Gastrocnemius medialis (tissue), 4 donors: ENCODE data around the gene NEB. TPM values are rescaled to one million over a fixed set of nuclear protein-coding genes. Genes with fewer than 3 reads are reported as not detected.
A peak's percentile ranks its signal among the peaks of the same experiment; 100 is the strongest.

Source experiments
- ATAC-seq, 2 donors: fragments of 150-250 bp; one replicate each; pipeline ENCODE4 v1.9.1; 2016
- DNase-seq, 2 donors: peaks; one replicate each; pipeline ENCODE4 v3.0.0-alpha.2; 2019
- H3K27ac ChIP-seq, 4 donors: fragments of 200-600 bp; sonication (generic); 1 replicate in 1 of 4; 2 replicates in 3 of 4; pipeline ENCODE4 v1.5.1; 2016 to 2018; ENCODE audit warnings: mild to moderate bottlenecking in 2 of 4, moderate library complexity in 1 of 4
- H3K27me3 ChIP-seq, 3 donors: fragments of 200-600 bp; sonication (generic) in 2 of 3; 1 replicate in 1 of 3; 2 replicates in 2 of 3; pipeline versions ENCODE4 v1.5.1 to v1.6.0; 2016 to 2019; ENCODE audit warnings: mild to moderate bottlenecking in 1 of 3, moderate library complexity in 1 of 3
- H3K36me3 ChIP-seq, 2 donors: fragments of 200-600 bp; sonication (generic) in 1 of 2; one replicate each; pipeline ENCODE4 v1.5.1; 2017 to 2018
- H3K4me1 ChIP-seq, 2 donors: fragments of 200-600 bp; sonication (generic) in 1 of 2; one replicate each; pipeline ENCODE4 v1.5.1; 2016 to 2017; ENCODE audit warnings: mild to moderate bottlenecking in 2 of 2
- H3K4me3 ChIP-seq, 4 donors: fragments of 200-600 bp; sonication (generic) in 3 of 4; 1 replicate in 1 of 4; 2 replicates in 3 of 4; pipeline ENCODE4 v1.5.1; 2016 to 2019; ENCODE audit warnings: mild to moderate bottlenecking in 2 of 4
- H3K9me3 ChIP-seq, 3 donors: fragments of 200-600 bp; sonication (generic) in 2 of 3; 1 replicate in 1 of 3; 2 replicates in 2 of 3; pipeline ENCODE4 v1.5.1; 2016 to 2019
- CTCF ChIP-seq, 5 experiments: fragments of 450-650 bp in 3 of 5; fragments of 200-600 bp in 2 of 5; sonication (generic) in 2 of 5; IDR thresholded peaks in 4 of 5; conservative IDR thresholded peaks in 1 of 5; 1 replicate in 4 of 5; 2 replicates in 1 of 5; pipeline ENCODE4 v1.5.1; 2016 to 2019; ENCODE audit warnings: antibody characterized with exemption in 5 of 5, mild to moderate bottlenecking in 3 of 5, moderate library complexity in 3 of 5
- POLR2A ChIP-seq, 2 donors: fragments of 450-650 bp; IDR thresholded peaks; one replicate each; pipeline ENCODE4 v1.6.1; 2017; ENCODE audit warnings: antibody characterized with exemption in 2 of 2, mild to moderate bottlenecking in 2 of 2, moderate library complexity in 2 of 2
- in situ Hi-C, 4 donors: fragments of 200-750 bp; cut with MboI; loops; one replicate each; pipeline versions ENCODE4 v1.15.0 to v1.8.0; 2017; ENCODE audit warnings: low sequenced_read_pairs in 4 of 4
- intact Hi-C: fragments of 100-400 bp; cut with DNase I; formaldehyde crosslinking; loops from one replicate; pipeline ENCODE4 v1.15.1; 2023; ENCODE audit warnings: low total_unique reads
- total RNA-seq, 4 donors: library from RNA; depleted of rRNA; stranded (reverse); fragments of >200 nt; gene quantifications; one replicate each; pipeline versions ENCODE4 v1.1.0 to v1.2.3, GENCODE V29; 2016

NEB gene
- total RNA-seq, 4 donors from 2014 or later: 6,824 to 7,704 (median 7,108) TPM

GRCh38 chr2:151498178-151498577, 236.1 kb downstream of the NEB start:
- TF ChIP-seq POLR2A (IDR thresholded peaks at IDR 0.05): no peak
- no peak for TF ChIP-seq CTCF (IDR thresholded peaks at IDR 0.05 in 4 of 5, conservative IDR thresholded peaks at IDR 0.05 in 1 of 5)
- ATAC-seq: no peak
- in situ Hi-C loops (no loop called here), intact Hi-C loops (no loop called here)
- no peaks in the 10 kb centered on the region for H3K9me3 ChIP-seq
- no peak overlapping the region for H3K27ac ChIP-seq
- peaks cover 0 to 83% of the 10 kb centered on the region in 2 donors for H3K36me3 ChIP-seq
- no peak overlapping the region for H3K4me3 ChIP-seq
- H3K27me3 ChIP-seq: no peaks in the 10 kb centered on the region
- no peaks in the 10 kb centered on the region for H3K4me1 ChIP-seq
- no peak for DNase-seq

DNA sequence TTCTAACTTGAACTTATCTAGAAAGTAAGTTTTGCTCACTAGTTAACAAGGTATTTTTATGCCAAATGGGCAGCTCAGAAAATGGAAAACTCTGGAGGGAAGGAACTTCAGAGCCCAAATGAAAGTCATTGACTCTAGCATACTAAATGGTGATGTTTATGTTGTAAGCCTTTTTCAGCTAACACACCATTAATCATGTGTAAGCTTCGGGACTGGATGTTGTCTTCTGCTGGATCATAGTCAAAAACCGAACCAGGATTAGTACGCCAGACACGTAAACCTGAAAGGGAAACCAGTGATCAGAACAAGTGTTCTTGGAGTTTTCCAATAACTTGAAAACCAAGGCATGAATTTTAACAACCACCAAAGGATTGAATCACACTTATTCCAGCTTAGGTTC, 242.8 kb downstream of the NEB start:
- peaks cover 5 to 97% of the 10 kb centered on the region in 2 donors for H3K36me3 ChIP-seq
- peak overlapping the region; percentile 8 to 55 (median 31) for H3K27ac ChIP-seq
- intact Hi-C loops (no loop called here), in situ Hi-C loops (no loop called here)
- no peaks in the 10 kb centered on the region for H3K9me3 ChIP-seq
- DNase-seq (no peak), ATAC-seq (peak in 1 of 2 donors; percentile 36)
- TF ChIP-seq POLR2A (IDR thresholded peaks at IDR 0.05) (no peak), CTCF (IDR thresholded peaks at IDR 0.05 in 4 of 5, conservative IDR thresholded peaks at IDR 0.05 in 1 of 5) (no peak)
- H3K27me3 ChIP-seq: no peaks in the 10 kb centered on the region
- no peaks in the 10 kb centered on the region for H3K4me1 ChIP-seq
- no peak overlapping the region for H3K4me3 ChIP-seq

GRCh38 chr2:151490276-151490675, 244.0 kb downstream of the NEB start:
- in situ Hi-C loops: no loop called here
- Histone ChIP-seq H3K4me1 (no peaks in the 10 kb centered on the region), H3K9me3 (no peaks in the 10 kb centered on the region), H3K4me3 (no peak overlapping the region), H3K27ac (no peak overlapping the region), H3K36me3 (peaks cover 5 to 99% of the 10 kb centered on the region in 2 donors), H3K27me3 (no peaks in the 10 kb centered on the region)
- TF ChIP-seq POLR2A (IDR thresholded peaks at IDR 0.05) (no peak), CTCF (IDR thresholded peaks at IDR 0.05 in 4 of 5, conservative IDR thresholded peaks at IDR 0.05 in 1 of 5) (no peak)
- ATAC-seq (no peak), DNase-seq (no peak)
- intact Hi-C loops: no loop called here

GRCh38 chr2:151486053-151486452, 248.2 kb downstream of the NEB start:
- H3K36me3 ChIP-seq: peaks cover 9 to 98% of the 10 kb centered on the region in 2 donors
- no peaks in the 10 kb centered on the region for H3K4me1 ChIP-seq
- in situ Hi-C loops (no loop called here), intact Hi-C loops (no loop called here)
- no peak overlapping the region for H3K4me3 ChIP-seq
- no peaks in the 10 kb centered on the region for H3K9me3 ChIP-seq
- DNase-seq (no peak), ATAC-seq (no peak)
- TF ChIP-seq POLR2A (IDR thresholded peaks at IDR 0.05) (no peak), CTCF (IDR thresholded peaks at IDR 0.05 in 4 of 5, conservative IDR thresholded peaks at IDR 0.05 in 1 of 5) (no peak)
- H3K27me3 ChIP-seq: no peaks in the 10 kb centered on the region
- no peak overlapping the region for H3K27ac ChIP-seq

GRCh38 chr2:151484100-151484499, 250.2 kb downstream of the NEB start:
- in situ Hi-C loops (no loop called here), intact Hi-C loops (no loop called here)
- Histone ChIP-seq H3K27me3 (no peaks in the 10 kb centered on the region), H3K36me3 (peaks cover 9 to 96% of the 10 kb centered on the region in 2 donors), H3K4me3 (no peak overlapping the region), H3K4me1 (no peaks in the 10 kb centered on the region), H3K9me3 (no peaks in the 10 kb centered on the region), H3K27ac (peak overlapping the region in 1 of 4 donors; percentile 10)
- TF ChIP-seq CTCF (IDR thresholded peaks at IDR 0.05 in 4 of 5, conservative IDR thresholded peaks at IDR 0.05 in 1 of 5) (no peak), POLR2A (IDR thresholded peaks at IDR 0.05) (no peak)
- DNase-seq (no peak), ATAC-seq (no peak)
